Urothelium cell line (cell line): Measurements from ENCODE around the gene NPFFR1.
A peak's percentile ranks its signal among the peaks of the same experiment; 100 is the strongest.

Source experiments
- DNase-seq: peaks from one replicate; pipeline ENCODE4 v3.0.0; 2011; ENCODE audit warnings: low spot score, mixed read lengths
- FAIRE-seq: peaks from 2 replicates; lab custom pipeline; 2011; peaks lifted over from hg19 to GRCh38; lab: Jason Lieb, UNC

NPFFR1 gene

GRCh38 chr10:70292004-70292403, 8.2 kb upstream of the NPFFR1 start:
- no peak for DNase-seq
- no peak for FAIRE-seq

GRCh38 chr10:70289739-70290138, 5.9 kb upstream of the NPFFR1 start:
- DNase-seq (no peak), FAIRE-seq (no peak)

- DNase-seq = no peak
- no peak for FAIRE-seq
Measured at GRCh38 chr10:70286616-70287015, 2.8 kb upstream of the NPFFR1 start.

- FAIRE-seq = no peak
- DNase-seq = no peak
Measured at GRCh38 chr10:70285476-70285831, 1.6 kb upstream of the NPFFR1 start.

- DNase-seq (no peak), FAIRE-seq (no peak)
Measured at GRCh38 chr10:70284542-70285475, 1.0 kb upstream of the NPFFR1 start.

- DNase-seq (no peak), FAIRE-seq (no peak)
Measured at GRCh38 chr10:70283071-70283444, 746 bp downstream of the NPFFR1 start.

DNA sequence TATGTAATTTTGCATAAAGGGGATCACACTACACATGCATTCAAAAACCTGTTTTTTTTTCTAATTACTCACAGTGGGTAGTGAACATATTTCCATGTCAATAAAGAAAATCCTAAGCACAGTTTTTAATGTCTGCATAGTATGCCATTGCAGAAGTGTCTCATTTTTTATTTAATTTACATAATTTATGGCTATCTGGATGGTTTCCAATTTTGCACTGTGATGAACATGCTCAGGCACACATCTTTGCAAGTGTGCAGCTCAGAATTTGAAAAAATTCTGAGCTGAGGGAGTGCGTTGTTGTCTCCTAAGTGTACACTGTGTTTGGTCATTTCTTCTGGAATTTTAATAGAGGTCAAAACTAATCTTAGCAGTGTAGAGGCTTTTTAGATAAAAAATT, 2.2 kb downstream of the NPFFR1 start:
- FAIRE-seq (no peak), DNase-seq (no peak)

DNA sequence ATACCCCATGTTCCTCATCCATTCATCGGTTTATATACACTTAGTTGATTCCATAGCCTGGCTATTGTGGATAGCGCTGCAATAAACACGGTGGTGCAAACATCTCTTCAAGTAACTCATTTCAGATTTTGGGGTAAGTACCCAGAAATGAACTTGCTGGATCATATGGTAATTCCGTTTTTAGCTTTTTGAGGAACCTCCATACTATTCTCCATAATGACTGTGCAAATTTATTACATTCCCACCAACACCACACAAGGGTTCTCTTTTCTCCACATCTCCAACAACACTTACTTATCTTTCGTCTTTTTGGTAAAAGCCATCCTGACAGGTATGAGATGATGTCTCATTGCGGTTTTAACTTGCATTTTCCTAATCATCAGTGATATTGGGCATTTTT, 3.7 kb downstream of the NPFFR1 start:
- DNase-seq = no peak
- FAIRE-seq = peak; percentile 32

GRCh38 chr10:70277396-70278030, 6.3 kb downstream of the NPFFR1 start:
- no peak for FAIRE-seq
- DNase-seq = no peak

- no peak for DNase-seq
- FAIRE-seq = no peak
Measured at GRCh38 chr10:70274643-70275042, 9.2 kb downstream of the NPFFR1 start.

GRCh38 chr10:70272925-70273316, 10.9 kb downstream of the NPFFR1 start:
- DNase-seq = no peak

GRCh38 chr10:70271996-70272924, 11.5 kb downstream of the NPFFR1 start:
- FAIRE-seq = peak; percentile 23

More at GRCh38 chr10:70272925-70273316, 10.9 kb downstream of the NPFFR1 start:
- no peak for FAIRE-seq

GRCh38 chr10:70270952-70271351, 12.9 kb downstream of the NPFFR1 start:
- DNase-seq (no peak), FAIRE-seq (no peak)

More at GRCh38 chr10:70271996-70272924, 11.5 kb downstream of the NPFFR1 start:
- DNase-seq = no peak

- DNase-seq = no peak
- no peak for FAIRE-seq
Measured at GRCh38 chr10:70269741-70270140, 14.1 kb downstream of the NPFFR1 start.

- DNase-seq (no peak), FAIRE-seq (no peak)
Measured at GRCh38 chr10:70268376-70268775, 15.4 kb downstream of the NPFFR1 start.

DNA sequence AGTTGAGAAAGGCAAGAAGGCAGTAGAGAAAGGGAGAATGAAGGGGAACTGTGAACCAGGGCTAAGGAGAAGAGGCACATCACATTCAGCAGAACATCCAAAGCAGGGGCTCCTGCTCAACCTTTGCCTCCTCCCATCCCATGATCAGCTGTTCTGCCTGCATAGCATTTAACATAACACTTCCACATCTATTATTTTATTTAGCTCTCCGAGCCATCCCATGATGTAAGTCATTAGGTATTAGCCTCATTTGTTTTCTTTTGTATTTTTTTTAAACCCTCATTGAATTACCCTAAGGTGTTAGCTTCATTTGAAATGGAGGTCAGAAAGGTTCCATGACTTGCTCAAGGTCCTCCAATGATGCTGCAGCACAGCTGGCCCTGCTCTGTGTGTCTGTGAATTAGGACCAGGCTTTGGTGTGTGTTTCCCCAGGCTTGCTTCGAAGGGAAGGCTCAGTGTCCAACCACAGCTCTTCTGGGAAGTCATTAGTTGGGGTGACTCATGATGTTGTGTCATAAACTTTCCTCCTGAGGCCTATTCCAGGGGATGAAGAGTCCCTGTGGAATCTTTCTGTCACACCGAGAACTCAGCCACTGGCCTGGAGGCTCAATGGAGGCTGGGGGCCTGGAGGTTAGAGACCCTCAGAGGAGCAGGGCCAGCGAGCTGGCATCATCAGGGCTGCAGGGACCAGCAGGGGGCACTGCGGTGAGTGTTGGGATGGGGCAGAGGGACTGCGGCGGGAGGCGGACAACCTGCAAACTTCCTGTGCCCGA, 16.5 kb downstream of the NPFFR1 start:
- DNase-seq = peak; percentile 93
- no peak for FAIRE-seq

DNA sequence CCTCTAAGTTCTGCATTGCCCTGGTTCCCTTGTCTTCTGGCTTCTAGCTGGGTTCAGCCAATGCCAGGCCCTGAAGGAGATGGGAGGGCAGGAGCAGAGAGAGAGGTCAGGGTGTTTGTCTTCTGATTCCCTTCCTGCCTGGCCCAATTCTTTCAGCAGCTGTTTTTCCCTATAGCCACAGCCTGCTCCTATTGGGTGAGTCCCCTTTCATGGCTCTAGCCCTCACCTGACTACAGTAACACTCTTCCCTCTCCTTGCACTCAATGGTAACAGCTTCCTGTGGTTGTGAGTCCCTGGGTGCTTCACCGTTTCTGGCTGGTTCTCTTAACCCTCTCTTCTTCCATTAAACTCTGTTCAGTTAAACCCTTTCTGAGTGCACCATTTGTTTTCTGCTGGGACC, 17.1 kb downstream of the NPFFR1 start:
- no peak for FAIRE-seq
- DNase-seq = no peak

DNA sequence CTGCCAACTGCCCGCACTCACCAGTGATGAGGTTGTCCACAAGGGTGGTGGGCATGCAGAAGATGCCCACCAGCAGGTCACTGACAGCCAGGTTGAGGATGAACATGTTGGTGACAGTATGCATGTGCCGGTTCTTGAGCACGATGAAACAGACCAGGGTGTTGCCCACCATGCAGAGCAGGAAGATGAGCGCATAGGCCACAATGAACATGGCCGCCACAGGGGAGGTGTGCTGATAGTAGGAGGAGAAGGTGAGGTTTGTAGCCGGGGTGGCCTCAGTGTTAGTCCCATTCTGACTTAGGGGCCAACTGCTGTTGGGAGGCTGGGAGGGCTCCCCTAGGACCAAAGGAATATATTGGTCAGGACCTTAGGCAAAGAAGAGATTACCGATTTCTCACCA, 17.7 kb downstream of the NPFFR1 start:
- no peak for DNase-seq
- peak; percentile 69 for FAIRE-seq

DNA sequence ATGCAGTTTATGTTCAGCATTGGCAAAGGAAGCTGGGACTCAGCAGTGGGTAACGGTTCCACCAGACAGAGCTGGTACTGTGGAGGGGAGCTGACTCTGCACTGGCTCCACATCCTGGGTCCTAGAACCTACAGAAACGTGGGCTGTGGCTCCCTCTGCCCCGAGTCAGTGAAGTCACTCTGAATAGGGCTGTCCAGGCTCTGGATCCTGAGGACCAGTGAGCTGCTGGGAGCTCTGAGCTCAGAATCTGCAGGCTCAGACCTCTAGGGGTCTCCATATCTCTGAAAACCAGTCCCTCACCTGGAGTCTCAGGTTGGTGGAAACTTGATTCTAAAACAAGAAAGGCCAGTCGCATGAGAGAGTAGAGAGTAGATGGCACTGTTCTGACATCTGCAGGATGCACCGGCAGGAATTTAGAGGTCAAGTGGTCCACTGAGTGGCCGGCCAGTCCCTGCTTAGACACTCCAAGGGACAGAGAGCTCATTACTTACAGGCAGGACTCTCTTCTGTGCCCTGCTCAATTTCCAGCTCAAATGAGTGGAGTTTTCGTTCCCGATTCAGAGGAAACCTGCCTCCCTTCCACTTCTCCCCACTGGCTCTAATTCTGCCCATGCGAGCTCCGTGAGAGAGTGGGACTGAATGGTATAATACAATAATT, 18.6 kb downstream of the NPFFR1 start:
- FAIRE-seq = no peak
- no peak for DNase-seq

DNA sequence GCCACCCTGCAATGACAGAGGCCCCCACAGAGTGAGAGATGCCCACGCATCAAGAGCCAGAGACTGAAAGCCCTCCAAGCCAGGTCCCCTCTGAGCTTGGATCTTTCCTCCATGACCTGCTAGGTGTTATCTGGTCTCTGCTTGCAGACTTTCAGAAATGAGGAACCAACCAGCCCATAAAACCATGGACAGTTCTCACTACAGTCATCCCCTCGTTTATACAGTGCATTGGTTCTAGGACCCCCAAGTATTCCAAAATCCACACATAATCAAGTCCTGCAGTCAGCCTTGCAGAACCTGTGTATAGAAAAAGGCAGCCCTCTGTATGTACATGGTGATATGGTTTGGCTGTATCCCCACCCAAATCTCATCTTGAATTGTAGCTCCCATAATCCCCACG, 23.1 kb downstream of the NPFFR1 start:
- FAIRE-seq (no peak), DNase-seq (no peak)
